Prostate gland (tissue), 2 donors: ENCODE measurements around the gene SARDH. TPM values are rescaled to one million over a fixed set of nuclear protein-coding genes. Genes with fewer than 3 reads are reported as not detected.

Experiments used
- DNase-seq: peaks from one replicate; pipeline ENCODE4 v3.0.0-alpha.2; 2019; ENCODE audit warnings: low spot score
- H3K27ac ChIP-seq, 2 donors: fragments of 200-600 bp; sonication (generic); 2 replicates each; pipeline ENCODE4 v1.5.1; 2017 to 2019
- H3K27me3 ChIP-seq: fragments of 200-600 bp; sonication (generic); replicated peaks from 2 replicates; pipeline ENCODE4 v1.5.1; 2019; ENCODE audit not compliant: insufficient read depth
- H3K36me3 ChIP-seq, 2 donors: fragments of 200-600 bp; sonication (generic); 1 replicate in 1 of 2; 2 replicates in 1 of 2; pipeline versions ENCODE4 v1.5.1 to v1.8.1; 2017 to 2019
- H3K4me1 ChIP-seq: fragments of 200-600 bp; sonication (generic); replicated peaks from 2 replicates; pipeline ENCODE4 v1.5.1; 2019
- H3K4me3 ChIP-seq, 2 donors: fragments of 200-600 bp; sonication (generic); 2 replicates each; pipeline ENCODE4 v1.5.1; 2017 to 2019
- H3K9me3 ChIP-seq: fragments of 200-600 bp; sonication (generic); 2 replicates; pipeline ENCODE4 v1.5.1; 2017
- POLR2A ChIP-seq: fragments of 450-650 bp; IDR thresholded peaks from one replicate; pipeline ENCODE4 v1.6.1; 2016; ENCODE audit warnings: antibody characterized with exemption, mild to moderate bottlenecking
- POLR2AphosphoS5 ChIP-seq: sonication (generic); formaldehyde crosslinking; IDR thresholded peaks from one replicate; pipeline ENCODE4 v1.6.1; 2017; ENCODE audit warnings: antibody characterized with exemption
- WGBS: methylation state at CpG from one replicate; pipeline ENCODE4 v1.1.5; 2018; 5-methylcytosine and 5-hydroxymethylcytosine counted together
- intact Hi-C: fragments of 100-400 bp; cut with DNase I; formaldehyde crosslinking; loops from one replicate; pipeline ENCODE4 v1.14.2; 2022
- total RNA-seq, 2 donors: library from RNA; depleted of rRNA; stranded (reverse); fragments of >200 nt; gene quantifications; one replicate each; pipeline ENCODE4 v1.1.0, GENCODE V29; 2016
- TF ChIP-seq, protein P1 (sequence below), 4 experiments: fragments of 200-600 bp in 2 of 4; fragments of 450-650 bp in 2 of 4; sonication (generic) in 2 of 4; IDR thresholded peaks; 1 replicate in 3 of 4; 2 replicates in 1 of 4; pipeline ENCODE4 v1.5.1; 2016 to 2019; ENCODE audit warnings: antibody characterized with exemption in 4 of 4, mild to moderate bottlenecking in 2 of 4, moderate library complexity in 2 of 4

The SARDH gene
- total RNA-seq, 2 donors from 2014 or later, result 6.7 to 7.2 TPM

DNA sequence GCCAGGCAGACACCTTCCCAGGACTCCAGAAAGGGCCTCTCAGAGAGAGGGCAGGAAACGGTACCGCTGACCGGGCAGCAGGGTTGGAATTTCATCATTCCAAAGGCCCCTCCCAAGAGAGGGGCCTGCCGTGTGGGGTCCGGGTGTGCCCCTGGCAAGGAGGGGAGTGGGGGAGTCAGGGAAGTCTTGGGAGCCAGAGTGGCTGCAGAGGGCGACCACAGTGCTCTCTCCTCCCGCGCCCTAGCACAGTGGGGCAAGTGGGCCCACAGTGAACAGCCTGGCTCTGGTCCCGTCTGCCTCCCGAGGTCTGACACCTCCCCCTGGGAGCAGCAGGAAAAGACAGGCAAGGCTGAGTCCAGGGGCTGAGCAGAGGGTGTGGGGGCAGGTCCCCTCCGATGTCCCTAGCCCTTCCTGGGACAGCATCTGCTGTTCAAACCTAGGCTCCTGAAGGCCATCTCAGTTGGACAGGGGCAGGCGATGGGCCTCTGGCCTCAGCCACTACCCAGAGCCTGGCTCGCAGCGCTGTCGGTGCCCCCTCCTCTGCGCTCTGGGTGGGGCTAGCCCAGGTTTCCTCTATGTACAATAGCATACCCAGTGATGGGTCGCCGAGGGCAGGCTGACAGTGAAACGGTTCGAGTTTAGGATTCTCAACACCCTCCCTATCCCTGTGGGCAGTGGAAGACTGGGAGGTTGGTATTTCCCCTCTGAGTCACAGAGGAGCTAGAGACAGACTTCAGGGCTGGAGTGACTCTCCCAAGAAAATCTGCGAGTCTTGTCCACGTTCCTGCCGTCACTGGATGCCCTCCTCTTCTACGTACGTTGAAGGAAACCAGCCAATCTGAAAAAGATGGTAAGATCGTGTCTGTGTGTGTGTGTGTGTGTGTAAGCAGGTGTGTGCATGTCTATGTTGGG, 25.4 kb upstream of the SARDH start:
- TF ChIP-seq, protein P1, sequence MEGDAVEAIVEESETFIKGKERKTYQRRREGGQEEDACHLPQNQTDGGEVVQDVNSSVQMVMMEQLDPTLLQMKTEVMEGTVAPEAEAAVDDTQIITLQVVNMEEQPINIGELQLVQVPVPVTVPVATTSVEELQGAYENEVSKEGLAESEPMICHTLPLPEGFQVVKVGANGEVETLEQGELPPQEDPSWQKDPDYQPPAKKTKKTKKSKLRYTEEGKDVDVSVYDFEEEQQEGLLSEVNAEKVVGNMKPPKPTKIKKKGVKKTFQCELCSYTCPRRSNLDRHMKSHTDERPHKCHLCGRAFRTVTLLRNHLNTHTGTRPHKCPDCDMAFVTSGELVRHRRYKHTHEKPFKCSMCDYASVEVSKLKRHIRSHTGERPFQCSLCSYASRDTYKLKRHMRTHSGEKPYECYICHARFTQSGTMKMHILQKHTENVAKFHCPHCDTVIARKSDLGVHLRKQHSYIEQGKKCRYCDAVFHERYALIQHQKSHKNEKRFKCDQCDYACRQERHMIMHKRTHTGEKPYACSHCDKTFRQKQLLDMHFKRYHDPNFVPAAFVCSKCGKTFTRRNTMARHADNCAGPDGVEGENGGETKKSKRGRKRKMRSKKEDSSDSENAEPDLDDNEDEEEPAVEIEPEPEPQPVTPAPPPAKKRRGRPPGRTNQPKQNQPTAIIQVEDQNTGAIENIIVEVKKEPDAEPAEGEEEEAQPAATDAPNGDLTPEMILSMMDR (IDR thresholded peaks at IDR 0.05), result no peak
- TF ChIP-seq POLR2A (no peak), POLR2AphosphoS5 (no peak)
- Histone ChIP-seq H3K4me3 (no peak overlapping the region), H3K27me3 (no peaks in the 10 kb centered on the region), H3K9me3 (no peaks in the 10 kb centered on the region), H3K27ac (no peak overlapping the region), H3K36me3 (no peaks in the 10 kb centered on the region), H3K4me1 (no peaks in the 10 kb centered on the region)
- no peak for DNase-seq
- intact Hi-C loops, result no loop called here
- 89% methylated on average over 26 of the region's 26 CpGs for WGBS

DNA sequence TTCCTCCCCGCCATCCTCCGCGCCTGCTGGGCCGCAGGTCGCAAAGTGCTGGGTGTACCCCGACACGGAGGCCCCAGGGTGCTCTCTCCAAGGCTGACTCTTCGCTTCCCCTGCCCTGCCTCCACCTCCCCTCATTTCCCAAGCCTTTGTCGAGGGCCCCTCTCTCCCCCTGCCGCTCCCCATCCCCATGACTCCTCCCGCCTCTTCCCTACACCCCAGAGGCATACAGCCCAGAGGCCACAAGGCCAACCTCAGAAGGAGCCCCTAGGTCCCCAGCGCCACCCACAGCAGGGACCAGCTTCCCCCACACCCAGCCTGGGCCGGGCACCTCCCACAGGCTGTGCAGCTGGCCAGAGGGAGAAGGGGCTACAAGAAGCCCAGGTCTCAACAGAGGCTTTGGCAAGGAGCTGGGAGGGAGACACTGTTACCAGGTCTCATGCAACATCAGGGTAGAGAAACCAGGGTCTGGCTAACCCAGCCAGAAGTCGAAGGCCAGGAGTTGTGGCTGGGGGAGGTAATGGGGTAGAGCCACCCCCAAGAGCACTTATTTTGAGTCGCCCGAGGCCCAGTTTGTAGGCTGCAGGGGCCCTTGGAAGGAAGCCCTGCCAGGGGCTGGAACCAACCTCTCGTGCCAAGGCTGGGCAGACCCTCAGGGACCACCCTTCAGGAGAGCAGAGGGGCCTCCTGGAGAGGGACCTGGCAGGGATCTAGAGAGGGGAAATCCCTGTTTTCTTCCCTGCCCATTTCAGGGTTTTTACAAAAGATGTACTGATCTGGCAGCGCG, 24.5 kb upstream of the SARDH start:
- Histone ChIP-seq H3K4me3 (no peak overlapping the region), H3K27ac (no peak overlapping the region), H3K9me3 (no peaks in the 10 kb centered on the region), H3K4me1 (no peaks in the 10 kb centered on the region), H3K36me3 (no peaks in the 10 kb centered on the region), H3K27me3 (no peaks in the 10 kb centered on the region)
- TF ChIP-seq, protein P1 (IDR thresholded peaks at IDR 0.05), result no peak
- TF ChIP-seq POLR2AphosphoS5 (no peak), POLR2A (no peak)
- WGBS, result 91% methylated on average over 19 of the region's 19 CpGs
- no peak for DNase-seq
- intact Hi-C loops, result no loop called here

DNA sequence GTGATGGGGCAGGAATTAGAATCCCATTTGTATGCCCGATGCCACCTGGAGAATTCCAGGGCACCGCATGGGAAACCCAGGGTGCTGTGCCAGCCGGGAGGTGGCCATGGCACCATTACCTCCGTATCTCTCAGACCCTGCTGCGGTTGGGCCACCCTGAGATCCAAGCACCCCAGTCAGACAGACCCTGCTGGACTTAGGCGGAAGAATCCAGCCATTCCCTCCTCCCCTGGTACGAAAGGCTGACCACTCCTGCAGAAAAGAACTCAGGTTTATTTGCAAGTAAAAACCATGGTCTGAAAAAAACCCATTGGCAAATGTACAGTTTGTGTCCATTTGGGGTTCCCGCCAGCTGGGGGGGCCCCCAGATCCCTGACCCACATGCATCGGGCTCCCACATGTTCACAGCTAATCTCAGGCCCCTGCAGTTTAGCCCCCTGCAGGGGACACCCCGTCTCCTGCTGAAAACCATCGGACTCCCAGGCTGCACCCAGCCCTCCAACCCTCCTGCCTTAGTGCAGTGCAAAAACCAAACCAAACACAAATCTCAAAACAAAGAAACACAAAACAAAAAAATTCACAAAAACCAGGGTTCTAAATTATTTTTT, 23.6 kb upstream of the SARDH start:
- 87% methylated on average over 11 of the region's 11 CpGs for WGBS
- H3K27ac ChIP-seq, result no peak overlapping the region
- DNase-seq, result no peak
- intact Hi-C loops, result no loop called here
- H3K9me3 ChIP-seq, result no peaks in the 10 kb centered on the region
- no peaks in the 10 kb centered on the region for H3K27me3 ChIP-seq
- TF ChIP-seq, protein P1 (IDR thresholded peaks at IDR 0.05), result no peak
- TF ChIP-seq POLR2A (no peak), POLR2AphosphoS5 (no peak)
- H3K36me3 ChIP-seq, result no peaks in the 10 kb centered on the region
- H3K4me1 ChIP-seq, result no peaks in the 10 kb centered on the region
- no peak overlapping the region for H3K4me3 ChIP-seq

DNA sequence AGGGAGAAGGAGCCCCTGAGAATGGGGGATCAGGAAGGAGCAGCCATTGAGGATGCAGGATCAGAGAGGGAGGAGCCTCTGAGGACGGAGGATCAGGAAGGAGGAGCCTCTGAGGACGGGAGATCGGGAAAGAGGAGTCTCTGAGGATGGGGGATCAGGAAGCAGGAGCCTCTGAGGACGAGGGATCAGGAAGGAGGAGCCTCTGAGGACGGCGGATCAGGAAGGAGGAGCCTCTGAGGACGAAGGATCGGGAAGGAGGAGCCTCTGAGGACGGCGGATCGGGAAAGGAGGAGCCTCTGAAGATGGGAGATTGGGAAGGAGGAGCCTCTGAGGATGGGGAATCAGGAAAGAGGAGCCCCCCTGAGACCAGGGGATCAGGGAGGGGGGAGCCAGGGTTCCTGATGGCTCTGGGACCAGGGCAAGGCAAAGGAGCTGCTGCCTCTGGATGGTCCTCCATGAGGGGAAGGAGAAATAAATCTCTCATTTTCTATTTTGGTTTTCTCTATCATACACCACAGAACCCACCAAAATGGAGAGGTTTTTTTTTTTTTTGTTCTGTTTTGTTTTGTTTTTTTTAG, 22.6 kb upstream of the SARDH start:
- TF ChIP-seq POLR2AphosphoS5, result no peak
- no peak for TF ChIP-seq POLR2A
- TF ChIP-seq, protein P1 (IDR thresholded peaks at IDR 0.05), result no peak
- no peaks in the 10 kb centered on the region for H3K36me3 ChIP-seq
- no peak for DNase-seq
- no peaks in the 10 kb centered on the region for H3K9me3 ChIP-seq
- H3K4me1 ChIP-seq, result no peaks in the 10 kb centered on the region
- no peak overlapping the region for H3K27ac ChIP-seq
- no CpG with 5 or more reads among the region's 11 CpGs for WGBS
- H3K27me3 ChIP-seq, result no peaks in the 10 kb centered on the region
- no peak overlapping the region for H3K4me3 ChIP-seq
- intact Hi-C loops, result no loop called here
